Measurements from ENCODE around the gene OR2B3.
"Not testable (repeated sequence)": the region's sequence is repeated elsewhere in the genome, so short reads cannot be mapped to it uniquely, and the experiment has no call there.

The OR2B3 gene

GRCh38 chr6:29087213-29087612 is at the start of gene OR2B3:
Gene OR2B3 (minus strand): TSS chr6:29087313. CDS start chr6:29087248, 65 bp downstream.
- no peak for DNase-seq (ENCODE audit: low spot score)

GRCh38 chr6:29131691-29132090 is 44.6 kb upstream of the OR2B3 start:
- DNase-seq (ENCODE audit: low spot score), result no peak

- DNase-seq (ENCODE audit: low spot score), result no peak
These were observed 43.5 kb upstream of the OR2B3 start for GRCh38 chr6:29130644-29131043.

- no peak for DNase-seq (ENCODE audit: low spot score)
These were observed 42.4 kb upstream of the OR2B3 start for GRCh38 chr6:29129326-29130012.

- DNase-seq (ENCODE audit: low spot score), result not testable (repeated sequence)
These were observed 27.9 kb upstream of the OR2B3 start for GRCh38 chr6:29114964-29115363.

GRCh38 chr6:29112135-29112534 is 25.0 kb upstream of the OR2B3 start:
- DNase-seq (ENCODE audit: low spot score), result no peak

GRCh38 chr6:29107758-29108157 is 20.6 kb upstream of the OR2B3 start, which contains the start of gene OR2J3:
Gene OR2J3 (plus strand): TSS chr6:29108058. CDS start chr6:29111891, 3,833 bp downstream.
- DNase-seq (ENCODE audit: low spot score), result no peak

GRCh38 chr6:29099190-29099589 is 12.1 kb upstream of the OR2B3 start, which contains the start of gene OR2J1:
Gene OR2J1 (plus strand): TSS chr6:29099490. CDS start chr6:29100943, 1,453 bp downstream.
- no peak for DNase-seq (ENCODE audit: low spot score)

- DNase-seq (ENCODE audit: low spot score), result no peak
These were observed 10.7 kb upstream of the OR2B3 start for GRCh38 chr6:29097803-29098202.

GRCh38 chr6:29092957-29093356 is 5.8 kb upstream of the OR2B3 start:
- no peak for DNase-seq (ENCODE audit: low spot score)

- no peak for DNase-seq (ENCODE audit: low spot score)
These were observed 4.7 kb downstream of the OR2B3 start for GRCh38 chr6:29082457-29082856.

- DNase-seq (ENCODE audit: low spot score), result no peak
These were observed 5.8 kb downstream of the OR2B3 start for GRCh38 chr6:29081312-29081711.

GRCh38 chr6:29079203-29079602 is 7.9 kb downstream of the OR2B3 start:
- no peak for DNase-seq (ENCODE audit: low spot score)

GRCh38 chr6:29071831-29072723 is 15.0 kb downstream of the OR2B3 start:
- no peak for DNase-seq (ENCODE audit: low spot score)

- no peak for DNase-seq (ENCODE audit: low spot score)
These were observed 35.4 kb downstream of the OR2B3 start for GRCh38 chr6:29051680-29052079.

- DNase-seq (ENCODE audit: low spot score), result no peak
These were observed 42.0 kb downstream of the OR2B3 start, which contains the start of gene OR2W1 for GRCh38 chr6:29045075-29045474. Gene OR2W1 (minus strand): TSS chr6:29045175. CDS start chr6:29045175, 0 bp downstream.

Data from CD4-positive, alpha-beta T cell treated with Interleukin-2 at 100 ng/mL for 4 hours (primary cell).